ENCODE results near the gene EAF2.

GRCh38 chr3:121863801-121864200 is 28.8 kb downstream of the EAF2 start:
- TF ChIP-seq POLR2A (IDR thresholded peaks at IDR 0.05; ENCODE audit: low read depth, low read length) (no peak), MAX (IDR thresholded peaks at IDR 0.05; ENCODE audit: insufficient read depth, insufficient read length) (no peak)
